ENCODE results near the gene RPL18A. TPM values are rescaled to one million over a fixed set of nuclear protein-coding genes. Genes with fewer than 3 reads are reported as not detected.

Gene RPL18A
- total RNA-seq, 1 experiment from 2014 or later: 821 TPM

DNA sequence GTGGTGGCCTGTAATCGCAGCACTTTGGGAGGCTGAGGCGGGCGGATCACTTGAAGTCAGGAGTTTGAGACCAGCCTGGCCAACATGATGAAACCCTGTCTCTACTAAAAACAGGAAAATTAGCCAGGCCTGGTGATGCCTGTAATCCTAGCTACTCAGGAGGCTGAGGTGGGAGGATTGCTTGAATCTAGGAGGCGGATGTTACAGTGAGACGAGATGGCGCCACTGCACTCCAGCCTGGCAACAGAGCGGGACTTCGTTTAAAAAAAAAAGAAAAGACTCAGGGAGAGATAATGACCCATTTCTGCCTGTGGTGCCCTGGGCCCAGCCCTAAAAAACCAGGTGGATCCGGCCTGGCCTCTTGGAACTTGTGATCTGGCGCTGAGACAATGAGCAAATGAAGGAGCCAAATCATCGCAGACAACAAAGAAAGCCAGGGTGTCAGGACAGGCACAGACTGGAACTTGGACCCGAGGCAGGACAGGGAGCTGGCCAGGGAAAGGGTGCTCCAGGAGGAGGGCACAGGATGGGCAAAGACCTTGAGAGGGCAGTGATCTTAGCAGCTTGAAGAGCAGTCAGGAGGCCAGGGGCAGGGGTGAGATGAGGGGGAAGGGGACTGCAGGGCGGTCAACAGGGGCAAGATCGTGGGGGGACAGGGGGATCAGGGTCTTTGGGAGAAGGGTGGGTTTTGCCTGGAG is 11.0 kb upstream of the RPL18A start:
- Histone ChIP-seq H3K4me3 (no peak overlapping the region), H3K27ac (no peak overlapping the region; the same call in 1 of the 2 replicates), H3K27me3 (replicated peaks) (no peaks in the 10 kb centered on the region), H3K4me1 (replicated peaks) (peaks cover 20% of the 10 kb centered on the region), H3K9me3 (replicated peaks) (no peaks in the 10 kb centered on the region), H3K36me3 (no peaks in the 10 kb centered on the region)
- DNase-seq (ENCODE audit: low read depth in 1 of 2, low spot score in 2 of 2): no peak

- no peak overlapping the region for H3K4me3 ChIP-seq
- no peaks in the 10 kb centered on the region for H3K36me3 ChIP-seq
- DNase-seq (ENCODE audit: low read depth in 1 of 2, low spot score in 2 of 2): no peak
- no peak overlapping the region for H3K27ac ChIP-seq
- no peaks in the 10 kb centered on the region for H3K27me3 ChIP-seq (replicated peaks)
- H3K4me1 ChIP-seq (replicated peaks): peaks cover 9% of the 10 kb centered on the region
- no peaks in the 10 kb centered on the region for H3K9me3 ChIP-seq (replicated peaks)
These were observed 5.6 kb upstream of the RPL18A start for GRCh38 chr19:17854061-17854460.

DNA sequence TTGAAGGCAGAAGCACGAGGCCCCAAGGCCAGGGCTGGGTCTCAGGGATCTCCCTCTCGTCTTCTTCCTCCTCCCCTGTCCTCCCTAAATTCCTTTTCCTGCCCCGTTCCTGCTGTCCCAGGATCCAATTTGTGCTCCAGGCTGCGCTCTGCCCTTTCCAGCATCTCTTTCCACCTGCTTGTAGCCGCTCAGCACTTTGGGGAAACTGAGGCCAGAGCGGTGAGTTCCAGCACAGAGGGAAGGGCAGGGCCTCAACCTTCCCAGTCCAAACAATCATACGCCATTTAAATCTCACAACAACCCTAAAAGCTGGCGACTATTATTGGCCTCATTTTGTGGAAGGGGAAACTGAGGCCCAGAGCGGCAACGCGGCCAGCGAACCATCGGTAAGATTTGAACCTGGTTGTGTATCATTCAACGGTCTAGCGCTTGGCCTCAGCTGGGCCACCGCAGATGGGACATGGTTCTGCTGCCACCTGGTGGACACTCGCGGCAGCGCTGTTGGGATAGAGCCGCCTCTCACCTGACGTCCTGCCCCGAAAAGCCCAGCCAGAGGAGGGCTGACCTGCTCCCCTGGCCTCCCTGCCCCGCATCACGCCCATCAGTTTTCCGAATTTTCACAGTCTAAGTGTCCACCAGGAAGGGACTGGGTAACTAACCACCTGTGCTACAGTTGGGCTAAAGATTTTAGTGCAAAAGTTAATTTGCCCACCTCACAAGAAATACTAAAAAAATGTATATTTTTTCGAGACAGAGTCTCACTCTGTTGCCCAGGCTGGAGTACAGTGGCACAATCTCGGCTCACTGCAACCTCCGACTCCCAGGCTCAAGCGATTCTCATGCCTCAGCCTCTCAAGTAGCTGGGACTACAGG is 4.2 kb upstream of the RPL18A start:
- H3K36me3 ChIP-seq: peaks cover 8% of the 10 kb centered on the region
- H3K9me3 ChIP-seq (replicated peaks): no peaks in the 10 kb centered on the region
- H3K27ac ChIP-seq: no peak overlapping the region
- no peaks in the 10 kb centered on the region for H3K27me3 ChIP-seq (replicated peaks)
- peak; percentile 50 to 83 for DNase-seq (ENCODE audit: low read depth in 1 of 2, low spot score in 2 of 2)
- peaks cover 4% of the 10 kb centered on the region for H3K4me1 ChIP-seq (replicated peaks)
- no peak overlapping the region for H3K4me3 ChIP-seq

GRCh38 chr19:17860331-17860992 is 752 bp downstream of the RPL18A start:
- Histone ChIP-seq H3K4me1 (replicated peaks) (peaks cover 11% of the 10 kb centered on the region), H3K27me3 (replicated peaks) (no peaks in the 10 kb centered on the region), H3K36me3 (peaks cover 57% of the 10 kb centered on the region), H3K4me3 (peak overlapping the region; percentile 89), H3K9me3 (replicated peaks) (no peaks in the 10 kb centered on the region), H3K27ac (peak overlapping the region; percentile 62)
- no peak for DNase-seq (ENCODE audit: low read depth in 1 of 2, low spot score in 2 of 2)

- 0 out of 2 replicates have a peak, but pooled peaks cover 2% of the 10 kb centered on the region for H3K27me3 ChIP-seq (replicated peaks)
- peak overlapping the region; percentile 89 for H3K4me3 ChIP-seq
- no peak for DNase-seq (ENCODE audit: low read depth in 1 of 2, low spot score in 2 of 2)
- no peaks in the 10 kb centered on the region for H3K9me3 ChIP-seq (replicated peaks)
- H3K4me1 ChIP-seq (replicated peaks): peaks cover 11% of the 10 kb centered on the region
- no peak overlapping the region for H3K27ac ChIP-seq
- peaks cover 63% of the 10 kb centered on the region for H3K36me3 ChIP-seq
These were observed 1.3 kb downstream of the RPL18A start for GRCh38 chr19:17860993-17861360.

GRCh38 chr19:17861542-17862402 is 2.1 kb downstream of the RPL18A start:
- H3K27me3 ChIP-seq (replicated peaks): 0 out of 2 replicates have a peak, but pooled peaks cover 2% of the 10 kb centered on the region
- peak overlapping the region; percentile 89 for H3K4me3 ChIP-seq
- peaks cover 11% of the 10 kb centered on the region for H3K4me1 ChIP-seq (replicated peaks)
- DNase-seq (ENCODE audit: low read depth in 1 of 2, low spot score in 2 of 2): no peak
- no peak overlapping the region for H3K27ac ChIP-seq
- H3K36me3 ChIP-seq: peaks cover 65% of the 10 kb centered on the region
- no peaks in the 10 kb centered on the region for H3K9me3 ChIP-seq (replicated peaks)

DNA sequence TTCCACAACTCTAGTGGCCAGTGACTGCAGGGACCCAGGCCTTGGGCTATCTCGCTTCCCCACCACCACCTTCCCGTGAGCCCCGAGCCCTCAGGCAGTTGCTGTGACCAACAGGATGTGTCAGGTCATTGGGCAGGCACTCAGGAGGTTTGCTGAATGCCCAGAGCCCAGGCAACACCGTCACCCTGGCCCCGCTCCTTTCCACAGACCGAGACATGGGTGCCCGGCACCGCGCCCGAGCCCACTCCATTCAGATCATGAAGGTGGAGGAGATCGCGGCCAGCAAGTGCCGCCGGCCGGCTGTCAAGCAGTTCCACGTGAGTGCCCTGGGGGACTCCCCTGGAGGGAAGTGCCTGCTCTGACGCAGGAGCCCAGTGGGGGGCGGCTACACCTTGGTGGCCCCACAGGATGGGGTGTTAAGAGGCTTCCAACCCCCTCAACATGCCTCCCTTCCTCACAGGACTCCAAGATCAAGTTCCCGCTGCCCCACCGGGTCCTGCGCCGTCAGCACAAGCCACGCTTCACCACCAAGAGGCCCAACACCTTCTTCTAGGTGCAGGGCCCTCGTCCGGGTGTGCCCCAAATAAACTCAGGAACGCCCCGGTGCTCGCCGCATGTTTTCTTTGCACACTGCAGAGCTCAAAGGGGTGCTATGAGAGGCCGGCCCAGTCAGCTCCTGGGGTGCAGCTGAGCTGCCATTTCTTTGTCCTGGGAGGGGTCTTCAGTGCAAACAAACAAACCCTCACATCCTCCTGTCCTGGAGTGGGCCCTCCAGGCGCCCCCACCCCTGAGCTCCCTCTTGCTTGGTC is 3.2 kb downstream of the RPL18A start:
- Histone ChIP-seq H3K9me3 (replicated peaks) (no peaks in the 10 kb centered on the region), H3K27me3 (replicated peaks) (0 out of 2 replicates have a peak, but pooled peaks cover 2% of the 10 kb centered on the region), H3K4me1 (replicated peaks) (peaks cover 11% of the 10 kb centered on the region), H3K36me3 (peaks cover 65% of the 10 kb centered on the region), H3K4me3 (no peak overlapping the region), H3K27ac (no peak overlapping the region)
- DNase-seq (ENCODE audit: low read depth in 1 of 2, low spot score in 2 of 2): no peak

GRCh38 chr19:17863520-17864182 is 3.9 kb downstream of the RPL18A start:
- Histone ChIP-seq H3K4me3 (no peak overlapping the region), H3K27me3 (replicated peaks) (0 out of 2 replicates have a peak, but pooled peaks cover 2% of the 10 kb centered on the region), H3K36me3 (peaks cover 65% of the 10 kb centered on the region), H3K9me3 (replicated peaks) (no peaks in the 10 kb centered on the region), H3K27ac (no peak overlapping the region), H3K4me1 (replicated peaks) (peaks cover 11% of the 10 kb centered on the region)
- no peak for DNase-seq (ENCODE audit: low read depth in 1 of 2, low spot score in 2 of 2)

- H3K36me3 ChIP-seq: peaks cover 56% of the 10 kb centered on the region
- H3K27ac ChIP-seq: no peak overlapping the region
- H3K4me3 ChIP-seq: no peak overlapping the region
- H3K9me3 ChIP-seq (replicated peaks): no peaks in the 10 kb centered on the region
- H3K27me3 ChIP-seq (replicated peaks): peaks cover 14% of the 10 kb centered on the region
- H3K4me1 ChIP-seq (replicated peaks): peaks cover 11% of the 10 kb centered on the region
- DNase-seq (ENCODE audit: low read depth in 1 of 2, low spot score in 2 of 2): no peak
These were observed 5.9 kb downstream of the RPL18A start for GRCh38 chr19:17865364-17866311.

- Histone ChIP-seq H3K27me3 (replicated peaks) (peaks cover 22% of the 10 kb centered on the region), H3K9me3 (replicated peaks) (no peaks in the 10 kb centered on the region), H3K27ac (no peak overlapping the region), H3K4me3 (no peak overlapping the region), H3K36me3 (peaks cover 48% of the 10 kb centered on the region), H3K4me1 (replicated peaks) (peaks cover 3% of the 10 kb centered on the region)
- DNase-seq (ENCODE audit: low read depth in 1 of 2, low spot score in 2 of 2): no peak
These were observed 6.7 kb downstream of the RPL18A start for GRCh38 chr19:17866312-17866963.

GRCh38 chr19:17866964-17867486 is 7.3 kb downstream of the RPL18A start:
- no peak for DNase-seq (ENCODE audit: low read depth in 1 of 2, low spot score in 2 of 2)
- no peak overlapping the region for H3K4me3 ChIP-seq
- peaks cover 26% of the 10 kb centered on the region for H3K27me3 ChIP-seq (replicated peaks)
- no peak overlapping the region for H3K27ac ChIP-seq
- H3K4me1 ChIP-seq (replicated peaks): no peaks in the 10 kb centered on the region
- no peaks in the 10 kb centered on the region for H3K9me3 ChIP-seq (replicated peaks)
- H3K36me3 ChIP-seq: peaks cover 42% of the 10 kb centered on the region
